ENCODE results near the gene VTI1A.

VTI1A gene

GRCh38 chr10:112644265-112644645 lies 197.2 kb downstream of the VTI1A start:
- DNase-seq = no peak

- no peak for DNase-seq
Measured at GRCh38 chr10:112649006-112649821, 202.2 kb downstream of the VTI1A start.

- DNase-seq = no peak
Measured at GRCh38 chr10:112649822-112650152, 202.8 kb downstream of the VTI1A start.

GRCh38 chr10:112650588-112651030 lies 203.6 kb downstream of the VTI1A start:
- DNase-seq = no peak

GRCh38 chr10:112653215-112653614 lies 206.2 kb downstream of the VTI1A start:
- DNase-seq = no peak

DNA sequence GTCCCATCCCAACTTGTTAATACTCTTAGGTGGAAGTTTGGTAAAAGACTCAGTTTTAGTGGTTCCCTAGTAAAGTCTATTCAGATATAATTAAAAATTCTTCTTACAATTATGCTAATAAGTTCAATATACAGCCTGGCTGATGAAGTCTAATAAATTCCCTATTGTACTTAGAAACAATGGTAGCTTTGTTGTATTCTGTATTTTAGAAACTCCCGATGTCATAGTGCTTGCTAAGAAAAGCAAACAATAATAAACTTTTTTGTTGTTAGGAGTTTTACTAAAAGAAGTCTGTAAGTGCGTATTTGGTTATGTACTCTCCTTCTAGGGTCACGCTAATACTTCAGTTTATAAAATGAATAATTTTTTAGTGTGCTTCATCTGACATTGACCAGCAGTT lies 206.8 kb downstream of the VTI1A start:
- DNase-seq = no peak

DNA sequence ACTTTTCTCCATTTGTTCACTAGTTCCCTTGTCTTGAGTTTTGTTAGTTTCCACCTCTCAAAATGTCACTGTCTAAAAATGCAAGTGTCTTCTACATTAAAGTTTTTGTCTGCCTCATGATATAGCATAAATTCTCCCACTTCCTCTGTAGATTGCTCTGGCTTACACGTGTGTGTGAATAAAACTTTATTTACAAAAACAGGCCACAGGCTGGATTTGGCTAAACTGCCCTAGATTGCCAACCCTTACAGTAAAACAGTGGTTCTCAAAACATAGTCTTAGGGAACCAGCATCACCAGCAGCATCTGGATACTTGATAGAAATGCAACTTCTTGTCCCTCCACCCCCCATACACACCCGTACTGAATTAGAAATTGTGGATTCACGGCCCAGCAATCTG lies 207.8 kb downstream of the VTI1A start:
- DNase-seq = no peak

DNA sequence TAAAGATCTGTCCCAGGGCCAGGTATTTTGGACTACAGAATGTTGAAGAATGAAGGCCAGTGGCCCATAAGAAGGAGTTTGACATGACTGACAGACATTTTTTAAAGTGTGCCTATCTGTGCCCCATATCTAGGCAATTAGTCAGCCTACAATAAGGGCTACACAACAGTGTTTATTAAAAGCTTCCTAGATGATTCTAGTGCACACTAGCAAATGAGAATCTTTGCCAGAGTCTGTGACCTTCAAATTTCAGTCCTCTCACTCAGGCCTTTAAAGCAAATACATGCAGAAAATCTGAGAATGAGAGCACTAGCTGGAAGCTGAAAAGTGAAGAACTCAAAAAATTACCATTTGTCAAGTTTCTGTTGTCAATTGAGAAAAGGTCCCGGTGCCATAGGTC lies 208.7 kb downstream of the VTI1A start:
- DNase-seq = no peak

- DNase-seq = no peak
Measured at GRCh38 chr10:112658465-112658864, 211.4 kb downstream of the VTI1A start.

- DNase-seq = peak; percentile 62
Measured at GRCh38 chr10:112658900-112659638, 212.1 kb downstream of the VTI1A start.

DNA sequence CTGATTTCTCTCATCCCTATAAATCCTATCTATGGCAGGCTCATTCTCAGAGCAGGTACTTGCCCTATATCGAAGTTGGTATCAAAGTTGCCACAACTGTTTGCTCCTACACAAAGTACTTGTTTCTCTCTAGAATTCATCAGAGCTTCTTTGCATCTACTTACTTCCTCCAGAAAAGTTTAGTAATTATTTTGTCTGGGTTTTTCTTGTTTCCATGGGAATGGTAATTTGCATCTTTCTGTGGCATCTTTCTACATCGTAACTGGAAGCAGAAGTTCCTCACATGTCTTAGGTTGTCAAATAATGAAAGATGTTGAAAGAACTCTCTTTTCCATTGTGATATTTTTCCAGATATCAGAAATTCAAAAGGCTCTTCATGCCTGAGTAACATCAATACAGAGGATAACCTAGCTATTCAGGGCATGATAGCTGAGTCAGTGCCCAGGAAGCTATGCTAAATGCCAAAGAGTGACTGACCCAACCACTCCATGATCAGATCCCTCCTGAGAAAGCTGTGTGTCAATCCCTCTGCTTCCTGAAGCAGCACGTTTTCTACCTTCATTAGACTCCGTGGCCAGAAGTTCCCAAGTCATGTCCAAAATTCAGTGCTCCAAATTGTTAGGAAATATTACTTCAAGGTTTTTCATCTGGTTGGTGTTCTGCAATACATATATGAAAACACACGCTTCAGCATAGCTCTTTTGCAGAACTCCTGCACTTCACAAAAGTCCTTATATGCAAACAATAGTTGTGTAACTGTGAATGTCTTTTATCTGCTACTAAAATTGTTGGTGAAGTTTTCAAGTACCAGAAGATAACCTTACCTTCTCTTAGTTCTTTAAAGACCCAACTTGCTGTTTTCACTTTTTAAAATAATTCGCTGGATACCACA lies 216.5 kb downstream of the VTI1A start:
- no peak for DNase-seq

DNA sequence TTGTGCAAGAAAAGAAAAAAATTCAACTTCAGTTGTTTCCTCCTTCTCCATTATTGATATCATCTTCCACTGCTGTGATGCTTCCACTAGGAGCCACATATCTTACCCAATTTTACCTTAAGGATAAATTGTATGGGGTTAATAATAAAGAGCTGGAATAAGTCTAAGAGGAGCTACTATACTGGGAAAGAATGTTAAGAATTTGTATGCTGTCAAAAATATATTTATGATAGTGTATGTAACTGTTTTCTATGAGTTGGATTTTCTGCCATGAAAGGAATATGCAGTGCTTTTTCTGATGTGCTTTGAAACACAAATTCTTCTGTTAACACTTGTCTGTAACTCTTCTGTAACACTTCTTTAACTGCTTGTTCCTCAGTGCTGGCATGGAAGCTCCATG lies 219.1 kb downstream of the VTI1A start:
- no peak for DNase-seq

- no peak for DNase-seq
Measured at GRCh38 chr10:112669989-112670388, 223.0 kb downstream of the VTI1A start.

- no peak for DNase-seq
Measured at GRCh38 chr10:112671743-112672142, 224.7 kb downstream of the VTI1A start.

- no peak for DNase-seq
Measured at GRCh38 chr10:112672706-112673105, 225.7 kb downstream of the VTI1A start.

DNA sequence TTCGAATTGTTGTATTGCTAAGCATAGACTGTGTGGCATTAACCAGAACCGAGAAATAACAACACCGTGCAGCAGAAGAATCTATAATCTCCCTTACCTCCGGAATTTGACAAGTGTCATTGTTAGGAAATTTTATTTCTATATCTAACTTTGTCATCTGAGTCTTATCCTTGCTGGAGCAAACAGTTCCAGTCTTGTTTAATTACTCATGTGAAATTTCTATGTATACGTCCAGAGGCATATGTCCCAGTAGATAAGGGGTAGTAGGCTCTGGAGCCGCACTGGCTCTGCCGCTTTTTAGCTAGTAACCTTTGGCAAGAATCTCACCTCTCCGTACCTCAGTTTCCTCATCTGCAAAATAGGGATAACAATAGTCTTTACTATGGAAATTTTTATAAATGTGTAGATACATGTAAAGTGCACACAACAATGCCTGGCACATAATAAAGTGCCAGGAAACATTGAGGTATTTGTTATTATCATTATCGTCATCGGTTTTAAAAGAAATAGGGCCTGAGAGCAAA lies 228.6 kb downstream of the VTI1A start:
- no peak for DNase-seq

- DNase-seq = no peak
Measured at GRCh38 chr10:112677689-112678088, 230.7 kb downstream of the VTI1A start.

DNA sequence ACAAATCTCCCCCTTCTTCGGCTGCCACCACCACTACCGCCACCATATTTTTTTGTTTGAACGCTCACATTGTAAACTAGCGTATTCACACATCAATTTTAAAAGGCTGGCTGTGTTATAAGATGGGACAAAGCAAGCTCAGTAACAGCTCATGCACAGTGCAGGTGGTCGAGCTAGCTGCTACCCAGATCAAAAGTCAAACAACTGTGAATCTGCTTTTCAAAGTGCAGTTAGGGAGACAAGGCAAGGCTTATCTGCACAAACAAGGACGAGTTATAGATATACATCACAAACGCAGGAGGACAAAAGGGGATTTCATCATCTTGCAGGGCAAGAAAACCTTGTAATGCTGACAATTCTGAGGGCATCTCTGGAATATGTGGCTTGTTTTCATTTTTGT lies 231.6 kb downstream of the VTI1A start:
- peak; percentile 51 for DNase-seq

- no peak for DNase-seq
Measured at GRCh38 chr10:112678987-112679386, 232.0 kb downstream of the VTI1A start.

DNA sequence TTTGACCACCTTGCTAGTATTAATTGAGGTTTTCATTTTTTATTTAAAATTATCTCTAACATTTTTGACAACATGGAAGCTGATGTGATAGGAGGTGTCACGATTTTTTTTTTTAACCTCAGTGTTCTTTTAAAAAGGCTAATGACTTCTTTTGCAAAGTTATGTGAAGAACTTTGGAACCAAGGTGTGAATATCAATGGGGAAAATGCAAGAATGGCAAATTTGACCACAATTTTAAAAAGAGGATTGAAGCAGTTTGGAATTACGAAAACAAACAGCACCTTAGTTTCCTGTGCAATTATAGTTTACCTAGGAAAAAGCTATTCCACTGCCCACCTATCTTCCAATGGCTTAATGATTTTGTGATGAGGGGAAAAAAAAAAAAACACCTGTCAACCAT lies 232.4 kb downstream of the VTI1A start:
- no peak for DNase-seq

DNA sequence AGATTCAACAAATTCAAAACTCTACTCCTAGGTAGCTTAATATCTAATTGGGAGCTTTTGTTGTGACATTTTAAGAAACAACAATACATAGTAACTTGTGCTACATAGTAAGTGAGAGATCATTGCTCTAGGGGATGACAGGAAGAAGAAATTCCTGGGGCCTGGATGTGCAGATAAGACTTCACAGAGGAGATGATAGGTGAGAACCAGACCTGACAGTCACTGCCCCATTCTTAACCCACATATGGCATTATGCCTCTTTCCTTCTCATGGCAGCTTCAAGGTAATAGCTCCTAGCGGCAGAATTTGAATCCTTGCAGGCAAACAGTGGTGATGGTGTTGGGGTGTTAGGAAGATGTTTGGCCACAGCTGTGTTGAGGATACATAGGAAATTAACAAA lies 233.6 kb downstream of the VTI1A start:
- peak; percentile 53 for DNase-seq

DNA sequence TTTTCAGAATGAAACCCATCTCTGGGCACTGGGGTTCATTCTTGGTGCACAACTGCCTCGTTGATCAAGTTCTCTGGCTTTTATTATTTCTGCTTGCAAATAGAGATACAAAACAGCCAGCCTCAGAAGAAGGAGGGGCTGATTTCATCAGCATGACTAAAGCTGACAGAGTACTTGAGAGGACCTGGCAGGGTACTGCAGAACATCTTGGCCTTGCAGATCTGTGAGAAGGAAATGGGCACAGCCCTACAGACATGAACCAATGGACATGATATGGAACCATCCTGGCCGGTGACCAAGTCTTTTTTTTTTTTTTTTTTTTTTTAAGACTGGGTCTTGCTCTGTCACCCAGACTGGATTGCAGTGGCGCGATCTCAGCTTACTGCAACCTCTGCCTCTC lies 240.6 kb downstream of the VTI1A start:
- DNase-seq = peak; percentile 52
